RWPE1 (cell line): ENCODE data around the gene ICOS.

Source experiments
- CTCF ChIA-PET: fragments of 350-600 bp; sonication (Branson Sonifier 250); formaldehyde crosslinking; extraction: SDS; loops from one replicate; lab custom pipeline; 2021; lab: Yijun Ruan, JAX
- POLR2A ChIA-PET: fragments of 400-600 bp; formaldehyde crosslinking; extraction: SDS; loops from one replicate; lab custom pipeline; 2020; ENCODE audit warnings: antibody characterized with exemption; ENCODE audit not compliant: low non-redundant PET; lab: Yijun Ruan, JAX
- DNase-seq: peaks from one replicate; pipeline ENCODE4 v3.0.0; 2012; ENCODE audit warnings: low spot score
- H3K27ac ChIP-seq: fragments of 450-650 bp; 2 replicates; pipeline ENCODE4 v1.5.1; 2017
- TF ChIP-seq, protein P1 (sequence below): fragments of 450-650 bp; conservative IDR thresholded peaks from 2 replicates; pipeline ENCODE4 v1.5.1; 2017; ENCODE audit warnings: low read depth, mild to moderate bottlenecking

ICOS gene

GRCh38 chr2:203997980-203998809 lies 61.6 kb downstream of the ICOS start:
- CTCF ChIA-PET = no interaction called here

GRCh38 chr2:203999835-204000234 lies 63.3 kb downstream of the ICOS start:
- CTCF ChIA-PET = no interaction called here

More at GRCh38 chr2:203997980-203998809, 61.6 kb downstream of the ICOS start:
- TF ChIP-seq, protein P1, sequence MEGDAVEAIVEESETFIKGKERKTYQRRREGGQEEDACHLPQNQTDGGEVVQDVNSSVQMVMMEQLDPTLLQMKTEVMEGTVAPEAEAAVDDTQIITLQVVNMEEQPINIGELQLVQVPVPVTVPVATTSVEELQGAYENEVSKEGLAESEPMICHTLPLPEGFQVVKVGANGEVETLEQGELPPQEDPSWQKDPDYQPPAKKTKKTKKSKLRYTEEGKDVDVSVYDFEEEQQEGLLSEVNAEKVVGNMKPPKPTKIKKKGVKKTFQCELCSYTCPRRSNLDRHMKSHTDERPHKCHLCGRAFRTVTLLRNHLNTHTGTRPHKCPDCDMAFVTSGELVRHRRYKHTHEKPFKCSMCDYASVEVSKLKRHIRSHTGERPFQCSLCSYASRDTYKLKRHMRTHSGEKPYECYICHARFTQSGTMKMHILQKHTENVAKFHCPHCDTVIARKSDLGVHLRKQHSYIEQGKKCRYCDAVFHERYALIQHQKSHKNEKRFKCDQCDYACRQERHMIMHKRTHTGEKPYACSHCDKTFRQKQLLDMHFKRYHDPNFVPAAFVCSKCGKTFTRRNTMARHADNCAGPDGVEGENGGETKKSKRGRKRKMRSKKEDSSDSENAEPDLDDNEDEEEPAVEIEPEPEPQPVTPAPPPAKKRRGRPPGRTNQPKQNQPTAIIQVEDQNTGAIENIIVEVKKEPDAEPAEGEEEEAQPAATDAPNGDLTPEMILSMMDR = no peak
- DNase-seq = no peak
- POLR2A ChIA-PET = no interaction called here
- H3K27ac ChIP-seq = no peak overlapping the region

GRCh38 chr2:204000446-204000845 lies 63.9 kb downstream of the ICOS start:
- no peak for DNase-seq
- TF ChIP-seq, protein P1 = no peak
- CTCF ChIA-PET = no interaction called here
- POLR2A ChIA-PET = no interaction called here
- no peak overlapping the region for H3K27ac ChIP-seq

More at GRCh38 chr2:203999835-204000234, 63.3 kb downstream of the ICOS start:
- no peak overlapping the region for H3K27ac ChIP-seq
- POLR2A ChIA-PET = no interaction called here
- no peak for DNase-seq
- TF ChIP-seq, protein P1 = no peak

DNA sequence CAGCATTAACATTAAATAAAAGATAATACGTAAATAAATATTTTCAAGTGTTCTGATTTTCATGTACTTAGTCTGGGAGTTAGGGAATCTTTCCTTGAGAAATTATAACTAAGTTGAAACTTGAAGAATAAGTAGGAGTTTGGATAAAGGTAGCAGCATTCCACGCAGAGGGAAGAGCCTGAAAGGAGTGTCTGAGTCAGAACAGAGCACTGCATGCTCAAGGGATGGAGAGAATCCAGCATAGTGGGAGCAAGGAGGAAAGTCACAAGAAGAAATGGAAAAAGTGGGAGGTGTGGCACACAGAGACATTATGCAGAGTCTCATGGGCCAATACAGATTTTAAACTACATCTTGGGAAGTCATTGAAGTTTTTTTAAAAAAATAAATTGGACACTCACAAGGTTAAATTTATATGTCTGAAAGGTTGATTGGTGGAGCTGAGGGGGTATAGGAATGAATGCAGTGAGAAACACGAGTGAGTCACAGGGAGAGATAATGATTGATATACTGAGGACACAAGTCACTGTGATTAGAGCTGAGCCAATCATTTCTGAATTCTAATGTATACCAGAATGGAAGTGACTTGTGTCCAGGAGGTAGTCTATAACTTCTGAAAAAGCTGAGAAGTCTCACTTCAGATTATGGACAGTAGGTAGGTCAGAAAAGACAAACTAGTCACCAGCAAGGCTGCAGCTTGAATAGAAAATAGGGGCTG lies 66.9 kb downstream of the ICOS start:
- CTCF ChIA-PET = no interaction called here
- POLR2A ChIA-PET = no interaction called here
- no peak for DNase-seq
- H3K27ac ChIP-seq = no peak overlapping the region
- TF ChIP-seq, protein P1 = no peak

GRCh38 chr2:204004912-204005311 lies 68.3 kb downstream of the ICOS start:
- DNase-seq = no peak
- CTCF ChIA-PET = no interaction called here
- POLR2A ChIA-PET = no interaction called here
- H3K27ac ChIP-seq = no peak overlapping the region
- TF ChIP-seq, protein P1 = no peak

DNA sequence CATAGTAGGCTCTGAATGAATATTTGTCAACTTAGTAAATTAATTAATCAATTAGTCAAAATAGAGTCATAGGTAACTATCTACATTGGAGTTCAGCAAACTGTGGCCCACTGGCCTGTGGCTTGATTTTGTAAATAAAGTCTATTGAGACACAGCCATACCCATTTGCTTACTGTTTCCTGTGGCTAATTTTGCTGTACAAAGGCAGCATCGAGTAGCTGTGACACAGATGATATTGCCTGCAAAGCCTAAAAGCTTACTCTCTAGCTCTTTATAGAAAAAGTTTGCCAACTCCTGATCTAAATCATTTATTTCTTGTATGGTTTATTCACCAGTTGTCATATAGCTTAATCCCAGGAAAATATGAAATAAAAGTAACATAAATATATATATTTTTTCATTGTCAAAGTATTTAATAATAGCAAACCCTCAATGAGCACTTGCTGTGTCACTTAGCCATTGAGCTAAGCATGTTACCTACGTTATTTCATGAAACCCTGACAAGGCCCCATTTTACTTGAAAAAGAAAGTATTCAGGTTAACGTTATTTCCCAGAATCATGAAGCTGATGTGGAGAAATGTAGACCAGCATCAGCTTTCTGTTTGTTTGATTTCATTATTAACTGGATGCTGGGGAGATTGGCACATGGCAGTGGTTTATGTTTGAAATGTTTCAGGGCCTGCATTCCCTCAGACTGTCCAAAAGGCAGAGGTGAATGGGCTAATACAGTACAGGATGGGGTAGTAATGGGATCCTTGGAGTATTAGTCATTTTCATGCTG lies 69.6 kb downstream of the ICOS start:
- H3K27ac ChIP-seq = no peak overlapping the region
- POLR2A ChIA-PET = no interaction called here
- TF ChIP-seq, protein P1 = no peak
- no peak for DNase-seq
- CTCF ChIA-PET = no interaction called here
